ENCODE results near the gene CST11. TPM values are rescaled to one million over a fixed set of nuclear protein-coding genes. Genes with fewer than 3 reads are reported as not detected.

Gene CST11, protein sequence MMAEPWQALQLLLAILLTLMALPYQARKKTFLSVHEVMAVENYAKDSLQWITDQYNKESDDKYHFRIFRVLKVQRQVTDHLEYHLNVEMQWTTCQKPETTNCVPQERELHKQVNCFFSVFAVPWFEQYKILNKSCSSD
- not detected in 2 replicates for total RNA-seq

DNA sequence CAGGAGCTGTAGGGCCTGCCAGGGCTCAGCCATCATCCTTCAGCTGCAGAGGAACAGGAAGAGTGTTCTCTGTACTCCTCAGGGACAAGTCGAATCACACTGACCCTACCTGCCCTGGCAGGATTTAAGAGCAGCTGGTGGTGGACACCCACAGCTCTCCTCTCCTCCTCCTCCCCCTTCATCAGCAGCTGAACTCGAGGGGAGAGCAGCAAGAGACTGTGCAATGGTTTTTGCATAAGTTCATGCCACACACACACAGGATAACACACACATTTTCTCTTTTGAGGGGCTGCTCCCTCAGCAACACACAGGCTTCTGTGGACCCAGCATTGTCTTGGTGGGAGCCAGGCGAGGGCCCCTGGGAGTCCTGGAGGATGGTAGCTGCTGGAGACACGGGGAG is at the start of gene CST11:
CST11 (minus strand) TSS at position 101 of the 400 bp plus-strand sequence; CDS start at position 36, 65 bp downstream.

DNA sequence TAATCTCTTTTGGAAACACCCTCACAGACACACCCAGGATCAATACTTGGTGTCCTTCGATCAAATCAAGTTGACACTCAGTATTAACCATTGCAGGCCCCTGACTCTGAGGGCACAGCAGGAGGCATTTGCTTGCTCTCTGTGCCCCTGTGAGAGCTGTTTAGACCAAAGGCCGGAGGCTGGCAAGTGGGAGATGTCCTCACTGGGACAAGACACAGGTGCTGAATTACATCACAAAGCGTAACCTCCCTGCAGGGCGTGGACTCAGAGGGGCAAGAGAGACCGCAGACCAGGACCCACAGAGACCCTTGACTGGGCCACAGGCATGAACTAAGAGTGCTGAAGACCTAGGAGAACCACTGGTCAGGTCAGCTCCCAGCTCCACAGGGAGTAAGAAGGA is 38.1 kb upstream of the CST11 start, which contains the start of gene CST8:
CST8 (plus strand) TSS at position 301 of the 400 bp plus-strand sequence. CDS start 551 bp downstream, outside the sequence.

DNA sequence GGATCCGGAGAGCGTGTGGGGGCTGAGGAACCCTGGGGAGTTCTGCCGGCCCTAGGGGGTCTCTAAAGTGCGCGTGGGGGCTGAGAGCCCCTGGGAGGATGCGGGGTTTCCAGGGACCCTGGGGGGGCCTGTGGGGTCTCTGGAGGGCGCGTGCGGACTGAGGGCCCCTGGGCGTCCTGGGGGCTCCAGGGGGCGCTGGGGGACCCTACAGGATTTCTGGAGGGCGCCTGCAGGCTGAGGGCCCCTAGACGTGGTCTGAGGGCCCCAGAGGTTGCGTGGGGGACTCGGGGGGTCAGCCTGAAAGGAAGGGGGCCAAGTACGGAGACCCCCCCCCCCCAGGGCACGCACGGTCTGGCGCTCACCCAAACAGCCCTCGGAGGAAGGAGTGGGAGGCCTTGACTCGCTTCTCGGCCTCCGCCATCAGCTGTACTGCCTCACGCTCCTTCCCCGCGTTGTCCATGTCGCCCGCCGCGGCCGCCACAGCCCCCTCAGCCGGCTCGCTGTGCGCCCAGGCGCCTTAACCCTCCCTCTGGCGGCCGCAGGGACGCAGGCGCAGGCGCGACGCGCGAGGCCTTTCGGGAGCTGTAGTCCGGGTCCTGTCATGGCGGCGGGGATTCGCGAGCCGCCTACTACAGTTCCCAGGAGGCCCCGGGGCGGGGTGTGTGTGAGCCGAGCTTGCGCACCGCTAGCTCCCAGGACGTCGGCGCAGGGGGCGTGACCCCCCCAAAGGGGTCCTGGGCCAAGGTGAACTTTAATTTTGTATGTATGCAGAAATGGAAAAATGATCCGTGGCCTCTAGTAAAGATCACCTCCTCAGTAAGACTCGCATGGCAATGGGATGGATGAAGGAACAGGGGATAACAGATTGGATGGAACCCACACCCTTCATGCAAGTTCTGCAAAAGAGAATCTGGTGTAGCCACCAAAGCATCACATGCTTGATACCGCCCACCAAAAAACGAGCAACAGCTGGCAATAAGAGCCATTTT is 31.4 kb downstream of the CST11 start, which contains the start of gene NAPB:
NAPB (minus strand) TSS at position 546 of the 989 bp plus-strand sequence; CDS start at position 460, 86 bp downstream.

Small RNA genes lying within 50 kb of the gene (small RNA-seq; reads per million reads assigned to genes)
- gene RF00019: not detected

Other genes starting within 250 kb of the CST11 start
- gene NXT1, start 102.1 kb downstream of the CST11 start, total RNA-seq: 12.0 and 16.8 TPM in 2 replicates
- gene GZF1, start 90.7 kb downstream of the CST11 start, total RNA-seq: 11.2 and 13.6 TPM in 2 replicates
- 13.1 and 13.3 TPM in 2 replicates for gene NAPB, start 31.4 kb downstream of the CST11 start, total RNA-seq
- not detected in 2 replicates for gene CSTL1, start 13.2 kb downstream of the CST11 start, total RNA-seq
- gene CST8, start 38.2 kb upstream of the CST11 start, total RNA-seq: not detected in 2 replicates
- not detected in 2 replicates for gene CST9L, start 115.6 kb upstream of the CST11 start, total RNA-seq
- not detected in 2 replicates for gene CST9, start 153.0 kb upstream of the CST11 start, total RNA-seq
- gene CST3, start 185.1 kb upstream of the CST11 start, total RNA-seq: 111 and 120 TPM in 2 replicates
- gene CST4, start 236.2 kb upstream of the CST11 start, total RNA-seq: not detected in 2 replicates

All from articular chondrocyte of knee joint (primary cell).